ENCODE results near the gene BTBD19.
"Not testable (repeated sequence)": the region's sequence is repeated elsewhere in the genome, so short reads cannot be mapped to it uniquely, and the experiment has no call there.

BTBD19 gene

DNA sequence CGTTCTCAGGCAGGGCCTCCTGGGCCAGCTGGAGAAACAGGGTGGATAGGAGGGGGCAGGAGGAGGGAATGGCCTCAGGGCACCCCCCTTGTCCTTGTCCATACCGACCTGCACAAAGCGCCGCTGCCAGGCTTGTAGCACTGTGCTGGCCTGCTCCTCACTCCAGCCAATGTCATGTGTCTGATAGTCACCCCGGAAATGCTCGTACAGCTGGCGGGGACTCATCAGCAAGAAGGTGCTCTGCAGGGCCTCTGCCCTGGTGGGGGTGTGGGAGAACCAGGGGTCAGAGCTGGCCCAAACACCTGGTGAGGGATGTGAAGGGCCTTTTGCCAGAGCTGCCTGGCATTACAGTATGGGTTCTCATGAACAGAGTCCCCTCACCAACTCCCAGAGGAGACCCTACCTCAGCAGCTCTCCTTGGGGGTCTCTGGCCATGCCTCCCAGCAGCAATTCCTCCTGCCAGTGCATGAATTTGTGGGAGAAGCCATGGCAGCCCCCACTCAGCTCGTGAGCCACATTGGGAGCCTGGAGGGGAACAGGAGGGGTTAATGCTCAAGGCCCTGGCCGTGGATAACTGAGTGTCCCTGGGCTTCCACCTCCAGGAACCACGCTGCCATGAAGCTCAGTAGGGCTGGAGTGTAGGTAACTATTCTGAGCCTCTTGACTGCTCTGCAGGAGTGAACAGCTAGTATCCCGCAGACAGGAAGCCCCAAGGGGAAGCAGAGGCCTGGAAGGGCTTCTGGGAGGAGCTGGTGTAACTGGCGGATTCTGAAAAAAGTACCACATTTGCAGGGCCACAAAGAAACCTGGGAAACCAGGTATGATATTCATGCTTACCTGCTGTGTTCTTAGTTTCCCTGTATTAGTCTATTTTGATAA lies 21.4 kb downstream of the BTBD19 start:
- DNase-seq = no peak

- DNase-seq = no peak
Observed at GRCh38 chr1:44830900-44831304, 22.6 kb downstream of the BTBD19 start.

- DNase-seq = no peak
Observed at GRCh38 chr1:44831516-44831915, 23.2 kb downstream of the BTBD19 start.

DNA sequence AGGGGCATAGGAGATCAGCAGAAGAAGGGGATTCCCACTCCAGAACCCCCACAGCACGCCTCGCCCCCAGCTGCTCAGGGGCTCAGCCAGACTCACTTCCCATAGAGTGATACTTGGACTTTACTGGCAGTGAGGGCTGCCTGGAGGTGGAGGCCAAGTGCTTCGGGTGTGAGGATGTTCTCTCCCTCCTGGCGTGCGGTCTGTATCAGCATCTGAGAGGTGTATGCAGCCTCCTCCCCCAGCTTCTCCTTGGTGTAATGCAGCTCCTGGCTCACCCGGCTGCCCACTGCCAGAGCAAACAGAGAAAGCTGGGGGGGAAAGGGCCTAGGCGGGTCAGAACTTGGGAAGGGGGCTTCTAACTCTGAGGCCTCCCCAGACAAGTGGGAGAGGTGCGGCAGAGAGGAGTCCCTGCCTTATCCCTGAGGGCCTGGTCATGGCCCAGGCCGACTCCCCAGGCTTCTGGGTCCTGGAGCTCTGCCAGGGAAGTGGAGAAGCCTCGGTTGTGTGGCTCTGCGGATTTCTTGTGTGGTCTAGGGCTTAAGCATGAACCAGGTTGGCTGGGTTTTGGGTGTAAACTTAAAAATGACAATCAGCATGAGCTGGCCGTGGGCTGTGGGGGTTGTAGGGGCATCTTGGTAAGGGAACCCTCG lies 23.9 kb downstream of the BTBD19 start:
- DNase-seq = no peak

DNA sequence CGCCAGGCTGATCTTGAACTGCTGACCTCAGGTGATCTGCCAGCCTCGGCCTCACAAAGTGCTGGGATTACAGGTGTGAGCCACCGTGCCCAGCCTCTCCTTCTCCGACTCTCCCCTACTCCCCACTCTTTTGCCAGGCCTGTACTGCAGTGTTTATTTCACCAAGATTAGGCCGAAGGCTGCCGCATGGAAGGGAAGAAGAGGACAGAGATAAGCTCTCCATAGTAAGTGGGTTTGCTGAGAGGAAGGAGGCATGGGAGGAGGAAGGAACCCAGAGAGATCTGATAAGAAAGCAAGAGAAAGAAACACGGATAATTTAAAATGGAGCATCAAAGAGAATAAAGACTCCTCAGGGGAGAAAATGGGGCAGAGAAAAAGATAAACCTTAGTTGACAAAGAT lies 26.0 kb downstream of the BTBD19 start:
- DNase-seq = no peak

DNA sequence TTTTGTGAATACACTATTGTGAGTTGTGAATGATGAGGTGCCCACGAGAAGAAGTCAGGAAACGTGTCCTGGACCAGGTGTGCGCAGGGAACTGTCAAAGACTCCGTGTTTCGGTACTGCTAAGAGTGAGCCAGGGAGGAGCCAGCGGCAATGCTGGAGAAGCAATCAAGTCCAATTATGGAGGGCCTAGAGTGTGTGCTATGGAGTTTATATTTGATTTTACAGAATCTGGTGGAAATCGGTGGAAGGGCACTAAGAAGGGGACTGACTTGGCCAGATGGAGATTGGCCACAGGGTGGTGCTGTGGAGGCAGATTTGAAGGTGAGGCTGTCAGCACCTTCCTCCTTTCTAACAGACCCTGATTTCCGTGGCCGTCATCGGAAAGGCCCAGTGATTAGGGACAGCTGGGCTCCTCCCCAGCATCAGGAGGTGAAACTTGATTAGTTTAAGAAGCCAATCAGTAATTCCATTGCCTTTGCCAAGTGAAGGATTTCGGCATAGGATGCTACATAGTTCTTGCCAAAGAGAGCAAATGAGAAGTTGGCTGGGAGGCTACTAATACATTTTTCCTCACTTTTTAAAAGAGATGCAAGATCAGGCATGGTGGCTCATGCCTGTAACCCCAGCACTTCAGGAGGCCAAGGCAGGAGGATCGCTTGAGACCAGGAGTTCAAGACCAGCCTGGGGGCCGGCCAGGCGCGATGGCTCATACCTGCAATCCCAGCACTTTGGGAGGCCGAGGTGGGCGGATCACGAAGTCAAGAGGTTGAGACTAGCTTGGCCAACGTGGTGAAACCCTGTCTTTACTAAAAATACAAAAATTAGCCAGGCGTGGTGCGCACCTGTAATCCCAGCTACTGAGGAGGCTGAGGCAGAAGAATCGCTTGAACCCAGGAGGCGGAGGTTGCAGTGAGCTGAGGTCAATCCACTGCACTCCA lies 27.7 kb downstream of the BTBD19 start:
- DNase-seq = peak; percentile 57

DNA sequence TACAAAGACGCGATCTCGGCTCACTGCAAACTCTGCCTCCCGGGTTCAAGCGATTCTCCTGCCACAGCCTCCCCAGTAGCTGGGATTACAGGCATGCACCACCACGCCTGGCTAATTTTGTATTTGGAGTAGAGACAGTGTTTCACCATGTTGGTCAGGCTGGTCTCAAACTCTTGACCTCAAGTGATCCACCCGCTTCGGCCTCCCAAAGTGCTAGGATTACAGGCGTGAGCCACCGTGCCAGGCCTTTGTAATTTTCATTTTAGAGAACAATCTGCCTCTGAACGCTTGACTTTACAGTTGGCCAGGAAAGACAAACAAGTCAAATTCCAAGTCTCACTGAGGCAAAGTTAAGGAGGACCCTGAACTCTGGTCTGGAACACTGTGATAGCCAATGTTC lies 30.0 kb downstream of the BTBD19 start:
- DNase-seq = not testable (repeated sequence)

DNA sequence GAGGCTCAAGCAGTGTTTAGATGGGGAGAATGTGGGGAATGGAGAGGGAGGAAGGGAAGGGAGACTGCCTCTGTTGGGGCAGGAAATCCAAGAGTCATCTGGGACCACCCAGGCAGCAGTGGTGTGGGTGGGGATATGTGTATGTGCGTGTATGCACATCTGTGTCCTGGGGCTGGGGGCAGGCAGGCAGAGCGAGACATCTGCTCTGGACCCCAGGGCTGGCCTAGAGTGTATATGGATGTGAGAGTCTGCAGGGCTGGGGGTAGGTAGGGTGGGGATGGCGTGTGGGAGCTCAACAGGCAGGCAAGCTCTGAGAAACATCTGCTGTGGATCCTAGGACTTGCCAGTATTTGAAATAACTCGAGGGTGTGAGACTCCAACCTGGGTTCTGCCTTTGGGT lies 31.3 kb downstream of the BTBD19 start:
- DNase-seq = no peak

DNA sequence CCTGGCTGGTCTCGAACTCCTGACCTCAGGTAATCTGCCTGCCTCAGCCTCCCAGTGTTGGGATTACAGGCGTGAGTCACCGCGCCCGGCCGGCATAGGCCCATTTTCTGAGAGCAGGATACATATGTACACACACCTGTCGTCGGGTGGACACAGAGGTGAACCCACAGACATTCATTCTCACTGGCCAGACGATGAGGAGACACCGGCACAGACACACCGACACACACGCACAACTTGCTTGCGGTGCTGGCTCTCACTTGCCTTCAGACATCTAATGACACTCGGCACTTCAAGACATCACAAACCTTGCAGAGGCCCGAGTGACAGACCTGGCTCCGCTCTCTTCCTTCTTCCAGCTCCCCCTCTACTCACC lies 34.2 kb downstream of the BTBD19 start:
- DNase-seq = no peak

GRCh38 chr1:44842862-44843655 lies 34.7 kb downstream of the BTBD19 start, which contains the start of gene PTCH2:
TSS of gene PTCH2 (minus strand) at chr1:44843253. CDS start at chr1:44842932, 321 bp downstream.
- peak; percentile 62 for DNase-seq

- no peak for DNase-seq
Observed at GRCh38 chr1:44846985-44847384, 38.7 kb downstream of the BTBD19 start.

DNA sequence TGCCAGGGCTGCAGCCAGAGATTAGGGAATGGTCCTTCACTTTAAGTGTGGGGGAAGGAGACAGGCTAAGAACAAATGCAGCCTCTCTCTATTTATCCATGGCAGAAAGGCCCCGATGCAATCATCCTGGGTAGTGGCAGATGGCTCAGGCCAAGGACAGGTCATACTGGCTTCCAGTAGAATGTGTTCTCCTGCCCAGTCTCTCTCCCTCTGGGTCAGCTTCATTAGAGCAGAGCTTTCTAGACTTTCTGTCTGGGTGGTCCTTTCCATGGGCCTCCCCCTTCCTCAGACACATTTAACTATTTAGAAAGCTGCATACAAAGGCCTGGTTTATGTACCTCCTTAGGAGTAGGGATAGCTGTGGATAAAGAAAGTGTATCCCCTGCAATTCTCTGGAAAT lies 39.5 kb downstream of the BTBD19 start:
- no peak for DNase-seq

GRCh38 chr1:44848456-44849181 lies 40.3 kb downstream of the BTBD19 start:
- no peak for DNase-seq

DNA sequence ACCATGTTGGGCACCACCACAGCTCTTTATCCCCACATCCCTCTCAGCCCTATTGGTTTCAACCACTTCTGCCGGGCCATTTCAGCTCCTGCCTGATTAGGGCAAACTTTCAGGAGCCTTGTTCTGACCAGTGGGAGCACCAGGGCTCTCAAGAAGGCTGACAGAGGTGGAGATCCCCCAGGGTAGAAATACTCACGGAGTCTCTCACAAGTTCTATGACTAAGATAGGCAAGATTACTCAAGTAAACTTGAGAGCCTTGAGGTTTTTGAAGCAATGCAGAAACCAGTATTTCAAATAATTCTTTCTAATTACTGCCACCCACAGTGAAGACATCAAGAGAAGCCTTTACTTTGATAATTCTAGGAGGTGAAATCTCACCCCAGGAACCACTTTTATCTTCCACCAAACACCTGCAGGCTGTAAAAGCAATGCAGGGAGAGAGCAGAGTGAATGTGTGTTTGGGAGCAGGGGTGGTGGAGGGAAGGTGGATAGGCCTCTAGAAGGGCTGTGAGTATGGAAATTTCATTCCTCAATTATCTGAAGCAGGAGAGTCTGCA lies 41.3 kb downstream of the BTBD19 start:
- DNase-seq = no peak

GRCh38 chr1:44851308-44851707 lies 43.0 kb downstream of the BTBD19 start:
- DNase-seq = no peak

DNA sequence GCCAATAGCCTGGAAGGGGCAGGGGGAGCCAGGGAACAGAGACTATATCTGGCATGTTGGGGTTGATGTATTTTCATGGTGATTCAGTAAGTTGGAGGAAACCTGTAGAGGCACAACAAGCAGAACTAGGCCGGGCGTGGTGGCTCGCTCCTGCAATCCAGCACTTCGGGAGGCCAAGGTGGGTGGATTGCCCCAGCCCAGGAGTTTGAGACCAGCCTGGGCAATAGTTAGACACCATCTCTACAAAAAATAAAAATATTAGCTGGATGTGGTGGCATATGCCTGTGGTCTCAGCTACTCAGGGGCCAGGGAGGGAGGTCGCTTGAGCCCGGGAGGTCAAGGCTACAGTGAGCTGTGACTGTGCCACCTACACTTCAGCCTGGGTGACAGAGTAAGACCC lies 44.9 kb downstream of the BTBD19 start:
- DNase-seq = no peak

DNA sequence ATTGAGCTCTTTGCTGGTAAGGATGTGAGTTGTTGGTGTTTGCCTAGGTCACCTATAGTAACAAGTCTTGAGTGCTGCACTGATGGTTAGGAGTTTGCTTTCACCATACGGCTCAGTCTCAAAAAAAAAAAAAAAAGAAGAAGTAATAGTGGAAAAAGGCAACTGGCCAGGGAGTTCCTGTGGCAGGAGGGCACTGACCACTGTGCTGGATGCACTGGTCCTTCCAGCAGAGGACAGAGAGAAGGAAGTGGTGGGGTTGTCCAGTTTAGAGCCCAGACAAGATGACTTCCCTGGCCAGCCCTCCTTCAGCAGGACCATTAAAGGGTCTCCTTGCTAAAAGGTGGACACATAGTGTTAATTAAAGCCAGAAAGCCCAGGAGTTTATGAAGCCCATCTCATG lies 46.6 kb downstream of the BTBD19 start:
- DNase-seq = no peak

- no peak for DNase-seq
Observed at GRCh38 chr1:44855742-44856141, 47.4 kb downstream of the BTBD19 start.

- no peak for DNase-seq
Observed at GRCh38 chr1:44857446-44857845, 49.1 kb downstream of the BTBD19 start.

GRCh38 chr1:44860331-44860730 lies 52.0 kb downstream of the BTBD19 start:
- no peak for DNase-seq

- DNase-seq = no peak
Observed at GRCh38 chr1:44860891-44861425, 52.6 kb downstream of the BTBD19 start.
